HEK293T (cell line): Measurements from ENCODE around the gene FLNB.

Source experiments
- FOXA1 ChIP-seq: fragments of 450-650 bp; IDR thresholded peaks from 2 replicates; pipeline ENCODE4 v1.6.1; 2016; ENCODE audit warnings: mild to moderate bottlenecking
- FOXM1 ChIP-seq: fragments of 450-650 bp; IDR thresholded peaks from 2 replicates; pipeline ENCODE4 v1.6.1; 2017; ENCODE audit warnings: mild to moderate bottlenecking, borderline replicate concordance

GRCh38 chr3:58009749-58010535 is 1.7 kb downstream of the FLNB start:
- TF ChIP-seq FOXM1 (no peak), FOXA1 (no peak)
